MV-4-11 (cell line): ENCODE results near the gene KNDC1.
"Not testable (repeated sequence)": the region's sequence is repeated elsewhere in the genome, so short reads cannot be mapped to it uniquely, and the experiment has no call there.

Experiments used
- DNase-seq: peaks from one replicate; lab custom pipeline; 2025; lab: John Stamatoyannopoulos, UW

Gene KNDC1

DNA sequence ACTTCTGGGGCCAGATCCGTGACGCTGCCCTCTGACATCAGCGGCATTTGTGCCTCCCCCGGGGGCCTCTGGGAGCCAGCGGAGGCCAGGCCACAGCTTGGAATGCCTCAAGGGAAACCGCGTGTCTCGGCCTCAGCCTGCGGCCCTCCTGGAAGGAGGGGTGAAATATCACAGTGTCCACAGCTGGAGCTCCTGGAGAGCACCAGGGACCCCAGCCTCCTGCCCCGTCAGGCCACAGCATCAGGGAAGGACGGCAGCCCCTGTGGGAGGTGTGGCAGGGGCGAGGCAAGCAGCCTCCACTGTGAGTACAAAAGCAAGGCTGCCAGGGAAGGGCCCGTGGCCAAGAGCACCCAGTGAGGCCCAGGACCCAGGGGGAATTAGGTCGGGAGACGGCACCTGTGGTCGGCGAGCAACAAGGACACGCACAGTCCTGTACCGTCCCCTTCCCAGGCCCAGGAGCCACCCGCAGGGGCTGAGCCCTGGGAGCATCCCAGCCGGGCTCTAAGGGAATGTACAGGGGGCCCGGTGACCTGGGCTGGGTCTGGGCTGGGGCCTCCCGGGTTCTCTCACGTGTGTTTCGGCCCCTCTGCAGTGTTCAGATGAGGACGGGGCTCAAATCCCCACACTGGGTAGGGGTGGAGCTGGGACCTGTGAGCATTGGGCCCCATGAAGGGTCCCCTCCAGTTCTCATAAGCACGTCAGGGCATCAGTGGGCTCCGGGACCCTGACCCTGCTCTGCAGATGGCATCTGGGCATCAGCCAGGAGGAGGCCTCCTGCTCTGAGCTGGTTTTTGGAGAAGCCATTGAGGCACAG, 18.7 kb upstream of the KNDC1 start:
- no peak for DNase-seq

DNA sequence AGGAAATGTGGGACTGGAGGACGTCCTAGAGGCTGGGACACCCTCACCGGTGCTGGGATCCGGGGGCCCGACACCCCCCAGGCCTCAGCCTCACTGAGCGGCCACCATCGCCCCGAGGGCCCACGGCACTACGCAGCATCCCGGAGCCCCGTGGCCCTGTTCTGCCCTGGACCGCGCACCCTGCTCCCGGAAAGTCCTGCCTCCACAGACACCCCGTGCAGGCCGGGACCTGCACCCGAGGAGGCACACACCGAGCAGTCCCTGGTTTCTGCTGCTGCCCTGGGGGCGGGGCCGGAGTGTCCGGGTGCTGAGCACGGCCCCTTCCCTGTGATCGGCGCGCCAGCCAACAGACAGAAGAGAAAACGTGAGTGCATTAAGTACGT, 18.1 kb upstream of the KNDC1 start:
- no peak for DNase-seq

DNA sequence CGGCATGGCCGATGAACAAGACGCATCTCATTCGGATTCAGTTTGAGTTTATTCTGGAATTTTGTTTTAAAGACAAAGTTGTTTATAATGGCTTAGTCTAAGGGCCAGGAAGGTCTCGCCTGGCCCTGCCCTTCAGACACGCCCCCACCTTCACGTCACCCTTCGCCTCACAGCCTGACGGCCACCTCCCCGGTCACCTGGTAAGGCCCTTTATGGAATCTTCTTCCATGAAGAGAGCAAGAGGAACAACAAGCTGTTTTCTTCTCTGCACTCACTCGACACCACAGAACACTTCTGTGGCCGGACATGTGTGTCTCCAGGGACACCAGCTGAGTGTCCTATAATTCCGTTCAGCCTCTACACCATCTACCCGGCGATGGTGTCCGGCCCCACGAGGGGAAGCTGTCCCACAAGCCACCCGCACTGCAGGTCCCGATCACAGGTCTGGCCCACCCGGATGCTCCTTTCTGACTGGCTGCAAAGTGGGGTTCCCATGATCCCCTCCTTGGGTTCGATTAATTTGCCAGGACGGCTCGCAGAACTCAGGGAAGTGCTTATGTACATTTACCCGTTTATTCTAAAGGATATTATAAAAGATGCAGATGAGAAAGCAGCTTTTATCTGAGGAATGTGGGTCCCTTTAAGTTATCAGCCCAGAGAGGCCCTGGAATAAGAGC, 17.4 kb upstream of the KNDC1 start:
- DNase-seq = no peak

DNA sequence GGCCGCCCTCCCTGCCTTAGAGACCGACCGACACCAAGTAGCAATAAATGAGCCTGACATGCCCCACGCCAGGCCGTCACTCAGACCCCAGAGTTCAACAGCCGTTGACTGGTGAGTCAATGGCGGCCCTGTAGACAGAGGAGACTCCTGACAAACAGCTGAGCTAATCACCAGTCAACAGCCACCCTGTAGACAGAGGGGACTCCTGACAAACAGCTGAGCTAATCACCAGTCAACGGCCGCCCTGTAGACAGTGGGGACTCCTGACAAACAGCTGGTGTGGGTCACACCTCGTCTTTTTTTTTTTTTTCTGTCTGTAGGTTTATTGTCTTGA, 16.9 kb upstream of the KNDC1 start:
- DNase-seq = no peak

DNA sequence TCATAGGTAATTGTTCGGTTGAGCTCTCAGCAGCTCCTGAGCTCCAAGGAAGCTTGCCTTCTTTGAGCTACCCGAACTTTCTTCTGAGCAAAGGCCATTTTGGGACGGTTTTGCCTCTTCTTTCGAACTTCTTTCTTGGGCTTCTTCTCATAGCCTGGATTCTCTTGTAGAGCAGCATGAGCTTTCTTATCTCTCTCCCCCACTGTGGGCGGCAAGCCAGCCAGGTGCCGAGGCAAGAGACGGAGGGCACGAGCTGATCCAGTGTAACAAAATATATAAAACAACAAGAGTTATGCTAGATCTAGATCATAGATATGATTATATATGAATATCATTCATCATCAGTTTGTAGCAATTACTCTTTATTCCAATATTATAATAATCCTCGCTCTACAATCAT, 16.5 kb upstream of the KNDC1 start:
- no peak for DNase-seq

DNA sequence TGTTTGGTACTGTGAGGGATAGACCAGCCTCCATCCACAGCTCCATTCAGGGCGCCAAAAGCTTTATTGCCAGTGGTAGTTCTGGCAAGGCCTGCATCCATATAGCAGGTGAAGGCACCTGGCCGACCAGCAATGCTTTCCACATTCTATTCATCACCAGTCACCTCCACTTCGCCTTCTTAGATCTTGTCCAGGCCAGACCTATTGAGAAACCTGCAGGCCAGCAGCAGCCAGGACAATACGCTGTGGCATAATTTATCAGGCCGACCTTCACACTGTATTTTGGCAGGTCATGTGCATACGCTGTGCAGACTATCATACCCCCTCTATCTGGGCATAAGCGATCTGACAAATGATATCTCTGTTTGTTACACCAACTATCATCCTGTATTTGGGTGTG, 15.2 kb upstream of the KNDC1 start:
- no peak for DNase-seq

DNA sequence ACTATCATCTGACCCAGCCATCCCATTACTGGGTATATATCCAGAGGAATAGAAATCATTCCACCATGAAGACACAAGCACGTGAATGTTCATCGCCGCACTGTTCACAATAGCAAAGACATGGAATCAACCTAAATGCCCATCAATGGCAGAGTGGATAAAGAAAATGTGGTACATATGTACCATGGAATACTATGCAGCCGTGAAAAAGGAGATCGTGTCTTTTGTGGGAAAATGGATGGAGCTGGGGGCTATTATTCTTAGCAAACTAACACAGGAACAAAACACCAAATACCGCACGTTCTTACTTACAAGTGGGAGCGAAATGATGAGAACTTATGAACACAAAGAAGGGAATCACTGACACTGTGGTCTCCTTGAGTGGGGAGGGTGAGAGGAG, 9.8 kb upstream of the KNDC1 start:
- DNase-seq = no peak

DNA sequence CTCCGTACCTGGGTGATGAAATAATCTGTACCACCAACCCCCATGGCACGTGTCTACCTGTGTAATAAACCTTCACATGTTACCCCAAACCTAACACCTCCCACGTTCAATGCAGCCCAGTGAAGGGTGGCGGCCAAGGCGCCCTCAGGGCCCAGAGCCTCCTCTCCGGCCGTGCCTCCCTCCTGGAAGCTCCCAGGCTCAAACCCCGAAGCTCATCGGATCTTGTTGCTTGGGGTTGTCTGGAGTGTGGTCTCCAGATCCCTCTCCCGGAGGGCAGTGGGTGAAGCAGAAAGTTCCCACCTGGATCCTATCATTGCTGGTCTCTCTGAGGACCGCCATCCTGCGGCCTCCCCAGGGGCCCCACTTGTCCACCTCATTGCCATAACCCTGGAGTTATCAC, 9.4 kb upstream of the KNDC1 start:
- DNase-seq = no peak

DNA sequence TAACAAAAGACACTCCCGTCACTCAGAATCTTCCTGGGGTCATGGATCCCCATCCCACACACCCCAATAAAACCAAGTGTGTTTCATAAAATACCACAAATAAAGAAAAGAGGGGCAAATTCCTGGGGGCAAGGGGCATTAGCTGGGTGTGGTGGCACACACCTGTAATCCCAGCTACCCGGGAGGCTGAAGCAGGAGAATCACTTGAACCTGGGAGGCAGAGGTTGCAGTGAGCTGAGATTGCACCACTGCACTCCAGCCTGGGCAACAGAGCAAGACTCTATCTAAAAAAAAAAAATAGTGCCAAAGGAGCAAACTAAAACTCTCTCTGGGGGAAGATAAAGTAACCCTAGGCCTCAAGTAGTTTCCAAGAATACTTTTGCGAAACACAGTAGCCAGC, 8.9 kb upstream of the KNDC1 start:
- DNase-seq = not testable (repeated sequence)

DNA sequence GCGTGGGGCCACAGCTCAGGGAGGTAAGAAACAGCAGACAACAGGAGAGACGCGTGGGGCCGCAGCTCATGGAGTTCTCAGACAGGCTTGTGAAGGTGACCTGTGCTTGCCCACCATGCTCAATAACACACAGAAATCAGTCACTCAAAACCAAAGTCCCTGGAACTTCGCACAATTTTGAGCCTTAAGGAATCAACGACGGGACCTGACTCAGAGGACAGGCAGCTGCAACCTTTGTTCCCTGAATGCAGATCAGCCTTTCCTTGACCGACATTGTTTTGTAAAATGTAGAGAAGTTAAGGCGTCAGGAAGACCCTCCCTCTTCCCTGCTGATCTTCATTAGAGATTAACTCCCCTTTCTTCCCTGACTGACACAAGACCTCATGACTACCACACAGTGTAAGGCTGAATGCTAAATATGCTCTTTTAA, 8.5 kb upstream of the KNDC1 start:
- no peak for DNase-seq

DNA sequence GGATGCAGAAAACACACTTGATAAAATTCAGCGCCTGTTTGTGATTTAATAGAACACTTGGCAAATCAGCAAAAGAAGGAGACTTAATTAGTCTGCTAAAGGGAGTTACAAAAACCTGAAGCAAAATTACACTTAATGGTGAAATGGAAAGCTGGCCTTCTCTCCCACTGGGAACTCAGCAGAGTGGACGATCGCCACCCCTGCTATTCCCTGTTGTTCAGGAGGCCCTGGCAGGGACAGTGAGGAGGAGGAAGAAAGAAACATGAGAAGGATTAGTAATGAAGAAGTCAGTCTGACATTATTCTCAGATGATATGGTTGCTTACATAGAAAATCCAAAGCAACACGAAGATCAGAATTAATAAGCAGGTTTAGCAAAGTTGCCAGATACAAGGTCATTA, 5.6 kb upstream of the KNDC1 start:
- no peak for DNase-seq

DNA sequence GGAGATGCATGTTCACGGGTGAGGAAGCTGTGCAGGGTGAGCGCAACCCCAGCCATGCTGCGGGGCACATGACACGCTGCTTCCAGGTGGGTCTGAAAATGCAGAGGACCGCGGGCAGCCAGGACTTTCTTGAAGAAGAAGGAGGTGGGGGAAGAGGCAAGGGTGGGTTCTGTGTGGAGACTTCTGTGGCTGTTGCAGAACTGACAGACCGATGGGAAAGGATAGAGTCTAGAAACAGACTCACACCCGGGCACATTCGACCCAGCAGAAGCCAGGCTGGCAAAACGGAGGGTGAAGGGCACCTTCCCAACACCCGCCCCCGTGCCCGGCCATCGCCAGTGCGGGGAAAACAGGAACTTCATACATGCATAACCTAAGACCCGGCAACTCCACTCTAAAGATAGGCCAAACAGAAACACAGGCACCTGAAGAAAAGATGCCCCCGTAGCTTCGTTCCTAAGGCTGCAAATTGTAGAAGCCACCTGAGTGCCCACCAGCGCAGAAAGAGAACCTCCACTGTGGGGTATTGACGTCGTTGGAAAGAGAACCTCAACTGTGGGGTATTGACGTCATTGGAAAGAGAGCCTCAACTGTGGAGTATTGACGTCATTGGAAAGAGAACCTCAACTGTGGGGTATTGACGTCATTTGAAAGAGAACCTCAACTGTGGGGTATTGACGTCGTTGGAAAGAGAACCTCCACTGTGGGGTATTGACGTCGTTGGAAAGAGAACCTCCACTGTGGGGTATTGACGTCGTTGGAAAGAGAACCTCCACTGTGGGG, 4.8 kb upstream of the KNDC1 start:
- no peak for DNase-seq

DNA sequence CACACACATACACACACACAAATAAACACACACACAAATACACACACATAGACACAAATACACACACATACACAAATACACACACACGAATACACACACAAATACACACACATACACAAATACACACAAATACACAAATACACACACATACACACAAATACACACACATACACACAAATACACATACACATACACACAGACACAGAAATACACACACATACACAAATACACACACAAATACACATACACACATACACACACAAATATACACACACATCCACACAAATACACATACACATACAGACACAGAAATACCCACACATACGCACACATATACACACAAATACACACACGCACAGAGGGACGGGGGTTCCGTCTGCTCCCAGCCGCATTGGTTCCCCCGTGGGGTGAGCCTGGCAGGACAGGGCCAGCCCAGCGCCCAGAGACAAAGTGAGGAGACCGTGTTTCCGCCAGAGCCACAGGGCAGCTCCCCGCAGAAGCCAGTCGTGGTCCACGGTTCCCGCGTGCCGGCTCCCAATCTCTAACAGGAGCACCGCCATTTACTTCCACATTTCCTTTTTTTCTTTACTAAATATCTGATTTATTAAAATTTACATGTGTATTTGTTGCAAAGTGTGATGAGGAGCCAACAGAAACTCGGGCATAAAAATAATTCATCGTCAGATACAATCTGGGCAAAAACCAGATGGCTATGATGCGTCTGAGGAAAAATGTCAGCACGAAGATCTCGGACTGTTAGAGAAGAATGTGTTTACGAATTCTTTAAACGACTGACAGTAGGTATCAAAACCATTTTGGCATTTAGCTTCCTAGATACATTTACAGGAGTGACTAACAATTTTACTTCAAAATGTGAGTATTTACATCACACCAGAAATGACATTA, 3.1 kb upstream of the KNDC1 start:
- DNase-seq = no peak

DNA sequence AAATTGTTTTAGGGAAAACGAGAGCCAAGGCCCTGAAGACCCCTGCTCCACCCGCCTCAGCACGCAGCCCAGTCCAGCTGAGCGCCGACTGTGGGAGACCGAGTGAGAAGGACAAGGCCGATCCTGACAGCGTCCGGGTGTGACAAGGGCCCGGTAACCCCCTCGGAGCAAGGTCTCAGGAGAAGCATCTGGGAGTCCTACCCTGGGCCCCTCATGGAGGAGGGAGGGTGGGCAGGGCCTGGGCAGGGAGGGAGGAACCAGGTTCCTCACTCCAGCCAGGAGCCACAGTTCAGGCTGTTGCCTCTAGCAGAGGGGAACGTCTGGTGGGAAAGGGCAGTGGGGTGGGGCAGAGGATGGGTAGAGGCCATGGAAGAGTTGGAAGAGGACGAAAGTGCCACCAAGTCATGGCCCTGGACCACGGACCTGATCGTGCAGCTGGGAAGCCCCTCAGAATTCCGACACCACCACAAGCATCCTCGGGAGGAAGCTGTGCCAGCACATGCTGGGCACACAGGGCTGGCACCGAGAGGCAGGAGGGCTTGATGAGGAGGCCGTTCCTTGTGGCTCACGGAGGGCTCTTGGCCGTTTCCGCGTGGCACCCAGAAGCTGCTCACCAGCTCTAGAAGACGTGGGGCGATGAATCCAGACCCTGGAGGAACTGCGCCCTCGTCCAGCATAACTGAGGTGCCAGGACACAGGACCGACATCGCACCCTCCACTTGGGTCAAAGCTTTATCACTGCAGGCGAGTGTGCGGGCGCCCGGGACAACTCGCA, 2.2 kb upstream of the KNDC1 start:
- DNase-seq = no peak

DNA sequence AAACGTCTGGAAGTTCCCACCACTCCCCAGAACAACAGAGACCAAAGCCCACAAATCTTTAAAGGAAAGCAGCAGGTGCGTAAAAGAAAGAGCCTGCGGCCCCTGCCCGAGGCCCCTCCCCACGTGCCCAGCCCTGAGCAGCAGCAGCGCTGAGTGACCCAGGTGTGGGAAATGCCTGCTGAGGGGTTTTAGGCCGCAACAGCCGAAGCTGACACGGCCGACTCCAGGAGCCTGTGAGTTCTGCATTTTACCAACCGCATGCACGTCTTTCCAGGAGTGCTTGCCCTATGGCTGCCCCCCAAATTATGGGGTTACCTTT, 1.6 kb upstream of the KNDC1 start:
- no peak for DNase-seq

DNA sequence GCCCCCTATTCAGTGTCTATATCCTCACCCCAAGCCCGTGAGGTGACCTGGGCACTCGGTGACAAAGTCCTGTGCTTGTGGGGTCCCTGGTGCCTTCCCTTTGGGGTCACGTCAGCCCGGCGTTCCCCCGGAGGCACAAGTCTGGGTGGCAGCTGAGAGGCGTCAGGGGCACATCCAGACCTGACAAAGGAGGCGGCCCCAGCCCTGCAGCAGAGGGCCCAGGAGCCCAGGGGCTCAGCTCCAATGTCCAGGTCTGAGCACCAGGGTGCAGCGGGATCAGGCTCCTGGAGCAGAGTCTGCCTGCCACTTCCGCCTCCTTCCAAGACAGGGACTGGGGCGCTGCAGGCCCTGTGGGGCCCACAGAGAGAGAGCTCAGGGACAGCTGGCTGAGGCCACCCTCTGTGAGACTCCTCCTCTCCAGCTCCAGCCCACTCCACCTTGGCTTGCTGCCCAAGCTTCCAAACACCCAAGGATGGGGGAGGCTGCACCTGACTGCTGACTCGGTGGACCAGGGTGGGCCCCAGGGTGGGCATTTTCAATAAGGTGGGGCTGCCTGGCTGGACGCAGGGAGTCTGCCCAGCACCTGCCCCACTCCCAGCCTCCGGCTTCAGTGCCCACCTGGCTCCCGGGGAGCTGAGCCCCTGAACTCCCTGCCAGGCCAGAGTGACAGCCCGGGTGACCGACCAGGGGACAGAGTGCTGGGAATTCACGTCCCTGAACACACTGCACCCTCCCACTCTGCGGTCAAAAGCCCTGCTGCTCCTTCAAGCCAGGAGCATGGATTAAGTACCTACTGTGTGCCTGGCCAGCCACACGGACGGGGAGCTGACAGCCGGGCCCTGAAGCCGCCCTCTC, 1.0 kb upstream of the KNDC1 start:
- no peak for DNase-seq

DNA sequence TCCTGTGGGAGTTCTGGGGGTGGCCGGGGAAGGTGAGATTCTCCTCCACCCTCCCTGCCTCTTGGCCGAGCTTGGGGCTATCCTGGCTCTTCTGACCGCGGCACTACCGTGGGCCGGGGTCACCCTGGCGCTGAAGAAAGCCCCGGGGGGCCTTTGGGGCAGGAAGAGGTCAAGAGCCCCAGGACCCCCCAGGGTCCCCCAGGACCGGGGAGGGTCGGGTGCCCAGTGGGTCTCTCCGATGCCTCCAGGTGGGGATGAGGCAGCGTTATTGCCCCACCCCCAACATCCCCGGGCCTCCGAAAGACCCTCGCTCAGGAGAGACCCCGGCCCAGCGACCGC, 439 bp upstream of the KNDC1 start:
- no peak for DNase-seq

DNA sequence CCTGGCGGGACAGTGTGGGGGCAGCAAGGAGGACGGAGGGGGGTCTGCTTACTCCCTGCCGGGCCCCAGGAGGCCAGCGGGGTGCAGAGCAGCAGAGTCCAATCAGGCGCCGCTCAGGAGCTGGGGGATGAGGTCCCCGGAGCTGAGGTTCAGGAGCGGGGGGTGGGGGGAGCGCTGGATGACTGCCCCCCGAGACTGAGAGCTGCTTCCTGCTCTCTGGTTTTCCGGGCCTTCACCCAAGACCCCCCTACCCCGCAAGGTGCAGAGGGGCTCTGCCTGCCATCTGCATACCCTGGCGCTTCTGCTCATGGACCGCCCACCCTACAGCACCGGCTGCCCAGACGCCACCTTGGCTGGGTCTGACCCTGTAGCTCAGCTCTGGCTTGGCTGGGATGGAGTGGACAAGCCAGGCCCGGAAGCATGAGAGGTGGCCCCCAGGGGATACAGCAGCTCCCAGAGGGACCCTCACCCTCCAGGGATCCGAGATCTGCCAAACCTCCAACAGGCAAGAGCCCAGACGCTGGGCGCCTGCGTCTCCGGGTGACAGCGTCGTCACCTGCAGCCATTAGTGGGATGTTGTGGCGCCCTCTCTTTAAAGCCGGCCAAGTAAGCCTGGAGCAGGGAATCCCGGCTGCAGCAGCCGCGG, 930 bp downstream of the KNDC1 start:
- DNase-seq = no peak

DNA sequence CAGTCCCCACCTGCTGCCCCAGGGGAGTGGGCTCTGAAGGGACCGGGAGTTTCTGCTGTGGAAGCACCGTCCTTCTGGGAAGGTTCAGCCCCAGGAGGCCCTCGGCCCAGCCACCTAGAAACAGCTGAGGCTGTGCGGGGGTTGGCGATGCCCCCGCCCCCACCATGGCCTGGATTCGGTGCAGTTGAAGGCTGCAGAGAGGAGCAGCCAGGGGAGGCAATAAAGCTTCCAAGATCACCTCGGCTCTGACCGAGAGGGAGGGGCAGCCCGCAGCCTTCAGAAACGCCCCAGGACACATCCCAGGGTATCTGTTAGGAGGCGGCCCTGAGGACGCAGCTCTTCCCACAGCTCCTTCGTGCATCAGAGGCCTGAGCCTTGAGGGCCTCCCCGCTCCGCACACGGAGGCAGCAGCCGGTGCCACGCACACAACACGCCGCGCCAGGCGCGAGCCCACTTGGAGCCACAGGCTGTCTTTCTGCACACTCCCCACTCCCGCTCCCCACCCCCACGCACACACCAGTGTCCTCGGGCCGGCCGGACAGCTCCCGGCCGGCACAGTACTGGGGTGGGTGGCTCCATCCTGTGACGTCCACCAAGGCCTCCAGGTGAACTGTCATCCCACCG, 1.6 kb downstream of the KNDC1 start:
- DNase-seq = no peak
